Measurements from ENCODE around the gene AGBL3.

- TF ChIP-seq MAX (IDR thresholded peaks at IDR 0.05) = no peak
- no peak for TF ChIP-seq FOXM1 (IDR thresholded peaks at IDR 0.05; ENCODE audit: borderline replicate concordance, low read depth)
- no peak for TF ChIP-seq RAD21 (IDR thresholded peaks at IDR 0.05; ENCODE audit: low read depth)
- no peak for TF ChIP-seq EP300 (IDR thresholded peaks at IDR 0.05; ENCODE audit: borderline replicate concordance)
- no peak for TF ChIP-seq YY1 (IDR thresholded peaks at IDR 0.05; ENCODE audit: low read depth)
- TF ChIP-seq EGR1 (IDR thresholded peaks at IDR 0.05) = no peak
- TF ChIP-seq CREB1 (IDR thresholded peaks at IDR 0.05; ENCODE audit: low read depth) = no peak
- TF ChIP-seq REST (IDR thresholded peaks at IDR 0.05; ENCODE audit: low read depth) = no peak
- TF ChIP-seq TCF12 (IDR thresholded peaks at IDR 0.05; ENCODE audit: low read depth) = no peak
- no peak for TF ChIP-seq USF1 (IDR thresholded peaks at IDR 0.05)
- no peak for TF ChIP-seq TAF1 (IDR thresholded peaks at IDR 0.05; ENCODE audit: low read depth)
- no peak for TF ChIP-seq CEBPB (IDR thresholded peaks at IDR 0.05)
- TF ChIP-seq NFIC (IDR thresholded peaks at IDR 0.05) = no peak
- TF ChIP-seq TEAD4 (IDR thresholded peaks at IDR 0.05) = no peak
Observed at GRCh38 chr7:135129579-135129978, 143.3 kb downstream of the AGBL3 start.

All from Ishikawa (cell line).